ENCODE data around the gene ENG. TPM values are rescaled to one million over a fixed set of nuclear protein-coding genes. Genes with fewer than 3 reads are reported as not detected.

Gene ENG
- 100 to 1,000 TPM in 1 of 4 donors, 10 to 100 TPM in 3; 37.9 to 153 (median 50.8) TPM for total RNA-seq

GRCh38 chr9:127854184-127854806 lies at the start of gene ENG:
TSS of gene ENG (minus strand) at chr9:127854658. CDS start at chr9:127854355, 303 bp downstream.
- TF ChIP-seq, protein P1, sequence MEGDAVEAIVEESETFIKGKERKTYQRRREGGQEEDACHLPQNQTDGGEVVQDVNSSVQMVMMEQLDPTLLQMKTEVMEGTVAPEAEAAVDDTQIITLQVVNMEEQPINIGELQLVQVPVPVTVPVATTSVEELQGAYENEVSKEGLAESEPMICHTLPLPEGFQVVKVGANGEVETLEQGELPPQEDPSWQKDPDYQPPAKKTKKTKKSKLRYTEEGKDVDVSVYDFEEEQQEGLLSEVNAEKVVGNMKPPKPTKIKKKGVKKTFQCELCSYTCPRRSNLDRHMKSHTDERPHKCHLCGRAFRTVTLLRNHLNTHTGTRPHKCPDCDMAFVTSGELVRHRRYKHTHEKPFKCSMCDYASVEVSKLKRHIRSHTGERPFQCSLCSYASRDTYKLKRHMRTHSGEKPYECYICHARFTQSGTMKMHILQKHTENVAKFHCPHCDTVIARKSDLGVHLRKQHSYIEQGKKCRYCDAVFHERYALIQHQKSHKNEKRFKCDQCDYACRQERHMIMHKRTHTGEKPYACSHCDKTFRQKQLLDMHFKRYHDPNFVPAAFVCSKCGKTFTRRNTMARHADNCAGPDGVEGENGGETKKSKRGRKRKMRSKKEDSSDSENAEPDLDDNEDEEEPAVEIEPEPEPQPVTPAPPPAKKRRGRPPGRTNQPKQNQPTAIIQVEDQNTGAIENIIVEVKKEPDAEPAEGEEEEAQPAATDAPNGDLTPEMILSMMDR (IDR thresholded peaks at IDR 0.05; ENCODE audit: low read depth): no peak

GRCh38 chr9:127903557-127904475 lies 49.4 kb upstream of the ENG start:
- TF ChIP-seq, protein P1 (IDR thresholded peaks at IDR 0.05; ENCODE audit: low read depth): no peak

DNA sequence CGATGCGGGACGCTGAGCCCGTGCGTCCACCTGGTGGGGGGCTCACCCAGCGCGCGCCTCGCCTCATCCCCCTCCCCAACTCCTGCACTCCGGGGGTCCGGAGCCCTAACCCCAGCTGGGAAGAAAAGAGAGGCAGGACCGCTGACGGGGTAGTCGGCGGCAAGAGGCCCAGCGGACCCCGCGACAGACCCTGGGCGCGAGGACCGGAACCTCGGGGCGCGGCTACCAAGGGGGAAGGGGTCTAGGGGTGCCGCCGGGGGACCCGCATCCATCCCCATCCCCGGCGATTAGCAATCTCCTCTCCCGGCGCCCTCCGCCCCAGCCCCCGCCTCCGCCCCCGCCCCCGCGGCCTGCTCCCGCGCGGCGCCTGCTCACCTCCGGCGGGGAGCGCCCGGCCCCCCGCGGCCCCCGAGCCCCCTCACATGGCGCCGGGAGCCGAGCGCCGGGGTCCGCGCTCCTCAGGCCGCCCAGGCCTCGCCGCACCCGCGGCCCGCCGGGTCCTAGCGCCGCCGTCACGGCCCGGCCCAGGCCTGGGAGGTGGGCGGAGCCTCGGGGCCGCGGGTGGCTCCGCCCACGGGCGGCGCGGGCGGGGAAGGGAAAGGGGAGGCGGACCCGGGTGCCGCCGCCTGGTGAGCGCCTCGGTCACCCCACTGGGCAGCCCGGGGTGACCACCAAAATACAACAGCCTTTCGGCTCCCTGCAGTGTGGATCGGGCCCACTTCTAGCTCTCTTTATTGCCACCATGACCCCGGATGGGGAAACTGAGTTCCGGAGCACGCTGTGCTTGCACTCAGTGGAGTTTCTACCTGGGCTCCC lies 44.9 kb upstream of the ENG start, which contains the start of gene ST6GALNAC6:
Gene ST6GALNAC6 (minus strand): TSS at position 476 of the 816 bp plus-strand sequence. CDS start 1,622 bp downstream, outside the sequence.
- TF ChIP-seq, protein P1 (IDR thresholded peaks at IDR 0.05; ENCODE audit: low read depth): no peak

DNA sequence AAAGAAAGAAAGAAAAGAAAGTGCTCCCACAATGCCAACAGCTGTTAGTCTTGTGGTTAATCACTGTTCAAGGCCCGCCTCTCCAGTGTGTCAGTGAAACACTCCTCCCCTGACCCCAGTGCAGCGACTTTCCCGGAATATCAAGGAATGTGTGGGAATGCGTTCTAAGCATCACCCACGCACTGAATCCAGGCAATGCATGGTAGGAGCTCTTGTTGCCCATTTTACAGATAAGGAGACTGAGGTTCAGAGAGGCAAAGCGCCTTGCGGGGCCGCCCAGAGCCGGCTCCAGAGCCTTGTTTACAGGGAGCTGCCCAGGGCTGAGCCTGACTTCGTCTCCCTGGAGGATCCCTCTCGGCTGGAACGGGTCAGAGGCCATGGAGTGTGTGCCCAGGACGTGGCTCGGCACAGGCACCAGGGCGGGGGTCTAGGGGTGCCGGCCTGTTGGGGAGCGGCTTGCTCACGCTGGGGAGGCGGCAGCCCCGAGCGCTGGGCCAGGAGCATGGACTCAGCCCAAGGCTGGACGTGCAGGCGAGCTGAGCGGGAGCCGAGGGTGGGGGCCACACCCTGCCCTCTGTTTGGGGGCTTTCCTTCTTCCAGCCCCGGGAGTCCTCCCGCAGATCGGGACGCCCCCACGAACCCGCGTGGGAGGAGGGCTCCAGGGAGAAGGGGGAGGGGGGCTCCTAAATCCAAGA lies 44.1 kb upstream of the ENG start:
- TF ChIP-seq, protein P1 (IDR thresholded peaks at IDR 0.05; ENCODE audit: low read depth): no peak

DNA sequence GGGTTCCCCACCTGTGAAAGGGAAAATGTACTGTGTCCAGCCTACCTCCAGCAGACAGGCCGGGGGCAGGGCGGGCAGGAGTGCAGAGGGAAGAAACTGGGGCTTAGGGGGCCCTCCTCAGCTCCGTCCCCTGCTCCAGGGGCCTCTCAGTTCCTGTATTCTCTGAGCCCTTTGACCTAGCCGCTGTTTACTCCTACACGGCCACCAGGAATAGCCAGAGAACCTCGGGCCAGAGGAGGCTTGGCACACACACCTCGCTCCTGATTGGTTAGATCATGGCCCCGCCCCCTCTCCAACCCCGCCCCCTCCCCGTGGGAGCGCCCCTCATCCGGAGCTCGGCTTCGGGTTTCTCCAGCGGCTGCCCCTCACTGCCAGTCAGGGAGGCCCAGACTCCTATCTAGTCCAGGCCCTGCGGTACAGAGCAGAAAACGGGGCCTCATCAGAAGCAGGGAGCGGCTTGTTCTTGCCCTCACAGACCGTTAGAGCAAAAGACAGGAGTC lies 42.8 kb upstream of the ENG start:
- TF ChIP-seq, protein P1 (IDR thresholded peaks at IDR 0.05; ENCODE audit: low read depth): no peak

- TF ChIP-seq, protein P1 (IDR thresholded peaks at IDR 0.05; ENCODE audit: low read depth): no peak
These were observed 42.1 kb upstream of the ENG start for GRCh38 chr9:127896395-127897192.

All from subcutaneous adipose tissue (tissue), 4 donors.